Upper lobe of left lung (tissue), 6 donors: Measurements from ENCODE around the gene SPTLC2. TPM values are rescaled to one million over a fixed set of nuclear protein-coding genes. Genes with fewer than 3 reads are reported as not detected.
"Not testable (repeated sequence)": the region's sequence is repeated elsewhere in the genome, so short reads cannot be mapped to it uniquely, and the experiment has no call there.

Source experiments
- ATAC-seq, 2 donors: fragments of 200-7000 bp; cut with Tn5 transposase; one replicate each; pipeline ENCODE4 v1.9.1; 2022; ENCODE audit warnings: mild to moderate bottlenecking in 2 of 2, moderate library complexity in 2 of 2; ENCODE audit not compliant: low FRiP score in 2 of 2
- DNase-seq, 2 donors: peaks; one replicate each; pipeline ENCODE4 v3.0.0-alpha.2; 2019 to 2020
- H3K27ac ChIP-seq, 4 donors: fragments of 200-600 bp; sonication (generic); one replicate each; pipeline ENCODE4 v1.5.1; 2016 to 2019
- H3K27me3 ChIP-seq, 4 donors: fragments of 200-600 bp; sonication (generic); one replicate each; pipeline ENCODE4 v1.5.1; 2017 to 2019
- H3K36me3 ChIP-seq, 4 donors: fragments of 200-600 bp; sonication (generic); one replicate each; pipeline ENCODE4 v1.5.1; 2016 to 2019
- H3K4me1 ChIP-seq, 4 donors: fragments of 200-600 bp; sonication (generic); one replicate each; pipeline ENCODE4 v1.5.1; 2018 to 2019
- H3K4me3 ChIP-seq, 4 donors: fragments of 200-600 bp; sonication (generic); one replicate each; pipeline ENCODE4 v1.5.1; 2017 to 2019; ENCODE audit warnings: mild to moderate bottlenecking in 2 of 4, moderate library complexity in 1 of 4
- H3K9me3 ChIP-seq, 4 donors: fragments of 200-600 bp; sonication (generic); one replicate each; pipeline ENCODE4 v1.5.1; 2018 to 2019
- CTCF ChIP-seq, 6 experiments: fragments of 450-650 bp in 4 of 6; fragments of 200-600 bp in 2 of 6; sonication (generic) in 2 of 6; IDR thresholded peaks; one replicate each; pipeline ENCODE4 v1.5.1; 2016 to 2019; ENCODE audit warnings: antibody characterized with exemption in 6 of 6
- EP300 ChIP-seq, 4 donors: sonication (generic); formaldehyde crosslinking; IDR thresholded peaks; one replicate each; pipeline ENCODE4 v1.5.1; 2017; ENCODE audit warnings: antibody characterized with exemption in 4 of 4, control low read depth in 2 of 4
- POLR2A ChIP-seq, 4 donors: fragments of 450-650 bp; IDR thresholded peaks; one replicate each; pipeline ENCODE4 v1.5.1; 2016 to 2017; ENCODE audit warnings: antibody characterized with exemption in 4 of 4, mild to moderate bottlenecking in 2 of 4
- POLR2AphosphoS5 ChIP-seq, 2 donors: sonication (generic); formaldehyde crosslinking; IDR thresholded peaks; one replicate each; pipeline ENCODE4 v1.5.1; 2017; ENCODE audit warnings: antibody characterized with exemption in 2 of 2
- WGBS, 2 donors: methylation state at CpG; one replicate each; pipeline ENCODE4 v1.1.5; 2017 to 2018; 5-methylcytosine and 5-hydroxymethylcytosine counted together
- total RNA-seq, 6 donors: library from RNA; depleted of rRNA in 4 of 6; stranded (reverse); fragments of >200 nt in 4 of 6; gene quantifications; one replicate each; pipeline versions ENCODE4 v1.1.0 to v1.2.1, GENCODE V29; 2016 to 2021
- donor health status: DM: no; HTN: no; CAD: no; lungs with moderate emphysema.
- donor health status: DM: no; HTN: yes; CAD: no; lungs with severe emphysema.

The SPTLC2 gene
- total RNA-seq, 6 donors from 2014 or later, result 28.0 to 72.3 (median 37.7) TPM

- no peak for ATAC-seq
- no peak overlapping the region for H3K4me3 ChIP-seq
- peak overlapping the region; percentile 7 to 61 (median 54) for H3K27ac ChIP-seq
- 59 to 70% methylated on average over 5 of the region's 5 CpGs for WGBS, 2 donors
- H3K4me1 ChIP-seq, result peaks cover 0 to 8% (median 7%) of the 10 kb centered on the region in 4 donors
- H3K9me3 ChIP-seq, result no peaks in the 10 kb centered on the region
- no peaks in the 10 kb centered on the region for H3K27me3 ChIP-seq
- no peak for DNase-seq
- no peak for TF ChIP-seq CTCF (IDR thresholded peaks at IDR 0.05)
- TF ChIP-seq POLR2A (IDR thresholded peaks at IDR 0.05), result no peak
- TF ChIP-seq POLR2AphosphoS5 (IDR thresholded peaks at IDR 0.05), result no peak
- TF ChIP-seq EP300 (IDR thresholded peaks at IDR 0.05), result no peak
- peaks cover 9 to 79% (median 39%) of the 10 kb centered on the region in 4 donors for H3K36me3 ChIP-seq
These were observed 62.2 kb downstream of the SPTLC2 start for GRCh38 chr14:77554207-77554606.

GRCh38 chr14:77549451-77549850, 67.0 kb downstream of the SPTLC2 start:
- ATAC-seq (no peak), DNase-seq (no peak)
- no peak overlapping the region for H3K27ac ChIP-seq
- no peaks in the 10 kb centered on the region for H3K9me3 ChIP-seq
- H3K4me3 ChIP-seq, result no peak overlapping the region
- WGBS, 2 donors, result 100% methylated on average over 1 of the region's 1 CpG
- no peaks in the 10 kb centered on the region for H3K27me3 ChIP-seq
- peaks cover 0 to 4% (median under 1%) of the 10 kb centered on the region in 4 donors for H3K4me1 ChIP-seq
- H3K36me3 ChIP-seq, result peaks cover 20 to 81% (median 43%) of the 10 kb centered on the region in 4 donors
- TF ChIP-seq POLR2AphosphoS5 (IDR thresholded peaks at IDR 0.05) (no peak), EP300 (IDR thresholded peaks at IDR 0.05) (no peak), CTCF (IDR thresholded peaks at IDR 0.05) (no peak), POLR2A (IDR thresholded peaks at IDR 0.05) (no peak)

GRCh38 chr14:77547512-77548180, 68.8 kb downstream of the SPTLC2 start:
- no peak overlapping the region for H3K27ac ChIP-seq

GRCh38 chr14:77545171-77545570, 71.3 kb downstream of the SPTLC2 start:
- not testable (repeated sequence) for H3K4me3 ChIP-seq, H3K27me3 ChIP-seq, ATAC-seq, H3K9me3 ChIP-seq, H3K27ac ChIP-seq, DNase-seq
- Histone ChIP-seq H3K36me3 (peaks cover 20 to 65% (median 34%) of the 10 kb centered on the region in 4 donors), H3K4me1 (peaks cover 4 to 12% (median 7%) of the 10 kb centered on the region in 4 donors)
- WGBS, 2 donors, result 97% methylated on average over 11 of the region's 11 CpGs

More at GRCh38 chr14:77547512-77548180, 68.8 kb downstream of the SPTLC2 start:
- ATAC-seq (no peak), DNase-seq (no peak)
- Histone ChIP-seq H3K4me1 (peaks cover 4 to 6% (median 6%) of the 10 kb centered on the region in 4 donors), H3K27me3 (no peaks in the 10 kb centered on the region), H3K36me3 (peaks cover 20 to 78% (median 45%) of the 10 kb centered on the region in 4 donors), H3K9me3 (no peaks in the 10 kb centered on the region), H3K4me3 (no peak overlapping the region)
- 84 to 95% methylated on average over 8 of the region's 8 CpGs for WGBS, 2 donors
- TF ChIP-seq POLR2AphosphoS5 (IDR thresholded peaks at IDR 0.05) (no peak), POLR2A (IDR thresholded peaks at IDR 0.05) (no peak), CTCF (IDR thresholded peaks at IDR 0.05) (no peak), EP300 (IDR thresholded peaks at IDR 0.05) (no peak)

DNA sequence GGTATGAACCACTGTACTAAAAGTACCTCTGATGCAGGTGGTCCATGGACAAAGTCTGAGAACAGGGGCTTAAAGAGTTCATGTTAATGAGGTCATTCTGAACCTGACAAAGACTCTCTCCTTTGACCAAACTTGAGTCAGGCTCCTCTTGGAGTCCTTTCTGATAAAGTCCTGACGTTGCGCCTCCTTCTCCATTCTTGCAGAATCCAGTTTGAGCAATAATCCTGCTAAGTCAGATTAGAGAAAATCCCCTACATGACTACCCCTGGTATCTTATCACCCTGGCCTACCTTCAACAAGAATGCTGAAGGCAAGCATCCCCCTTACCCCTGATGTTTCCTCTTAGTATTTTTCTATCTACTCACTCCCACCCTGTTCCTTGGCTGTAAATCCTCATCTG, 71.9 kb downstream of the SPTLC2 start:
- 86 to 93% methylated on average over 2 of the region's 2 CpGs for WGBS, 2 donors
- no peak overlapping the region for H3K27ac ChIP-seq
- no peak for ATAC-seq
- no peak overlapping the region for H3K4me3 ChIP-seq
- DNase-seq, result no peak
- no peaks in the 10 kb centered on the region for H3K27me3 ChIP-seq
- H3K36me3 ChIP-seq, result peaks cover 14 to 65% (median 30%) of the 10 kb centered on the region in 4 donors
- TF ChIP-seq POLR2AphosphoS5 (IDR thresholded peaks at IDR 0.05), result no peak
- TF ChIP-seq POLR2A (IDR thresholded peaks at IDR 0.05), result no peak
- no peak for TF ChIP-seq CTCF (IDR thresholded peaks at IDR 0.05)
- TF ChIP-seq EP300 (IDR thresholded peaks at IDR 0.05), result no peak
- H3K4me1 ChIP-seq, result peaks cover 4 to 12% (median 7%) of the 10 kb centered on the region in 4 donors
- H3K9me3 ChIP-seq, result no peaks in the 10 kb centered on the region
